GM21825 (cell line): ENCODE data around the gene TBX18.

Experiments used
- ATAC-seq: cut with Tn5 transposase; IDR thresholded peaks from one replicate; pipeline ENCODE4 v1.9.1; 2021; ENCODE audit warnings: mild to moderate bottlenecking, moderate library complexity; ENCODE audit not compliant: unreplicated experiment

The TBX18 gene

DNA sequence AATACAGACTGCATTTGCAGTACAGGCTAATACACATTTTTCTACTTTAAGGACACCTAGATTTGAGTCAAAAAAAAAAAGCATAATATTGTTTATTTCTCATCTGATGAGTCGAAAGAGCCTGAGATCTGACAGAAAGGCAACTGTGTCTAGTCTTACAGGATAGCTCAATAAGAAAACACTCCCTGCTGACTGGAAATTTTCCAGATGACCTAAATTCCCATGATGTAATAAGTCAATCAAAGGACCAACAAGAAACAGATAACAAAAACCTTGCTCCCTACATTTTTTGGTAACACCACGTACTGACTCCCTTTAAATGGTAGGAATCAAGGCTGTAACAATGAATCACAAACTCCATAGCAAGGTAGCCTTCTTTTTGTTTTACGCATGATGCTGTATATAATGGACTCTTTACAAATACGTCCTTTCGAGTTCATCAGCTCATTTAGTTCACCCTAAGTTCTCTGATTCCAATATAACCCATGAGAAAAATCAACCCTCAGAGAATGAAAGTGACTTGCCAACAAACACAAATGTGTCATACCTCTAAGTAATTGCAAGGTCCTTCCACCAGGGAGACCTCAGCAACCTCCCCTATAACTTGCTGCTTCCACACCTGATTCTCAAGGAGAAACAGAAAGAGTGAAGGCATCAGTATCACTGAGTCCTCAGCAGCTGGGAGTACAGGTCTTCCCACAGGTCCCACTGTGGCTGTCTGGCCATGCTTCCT is 12.1 kb downstream of the TBX18 start:
- no peak for ATAC-seq

DNA sequence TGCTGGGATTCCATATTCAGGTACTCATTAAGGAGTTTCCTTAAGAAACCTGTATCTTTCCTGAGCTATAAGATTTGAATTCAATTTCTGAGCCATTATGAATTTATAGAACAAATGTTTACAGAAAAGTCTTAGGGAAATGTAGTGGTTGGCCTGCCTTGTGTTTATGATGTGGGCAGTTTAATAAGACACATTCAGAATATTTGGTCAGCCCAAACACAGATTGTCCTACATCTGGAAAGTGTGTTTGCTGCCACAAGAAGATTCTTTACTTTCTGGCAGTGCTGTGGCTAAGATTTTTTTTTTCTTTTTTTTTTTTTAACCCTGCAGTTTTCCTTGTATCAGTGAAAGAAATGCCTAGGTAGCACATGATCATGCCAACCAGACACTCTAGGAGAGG is 15.2 kb downstream of the TBX18 start:
- ATAC-seq = no peak

DNA sequence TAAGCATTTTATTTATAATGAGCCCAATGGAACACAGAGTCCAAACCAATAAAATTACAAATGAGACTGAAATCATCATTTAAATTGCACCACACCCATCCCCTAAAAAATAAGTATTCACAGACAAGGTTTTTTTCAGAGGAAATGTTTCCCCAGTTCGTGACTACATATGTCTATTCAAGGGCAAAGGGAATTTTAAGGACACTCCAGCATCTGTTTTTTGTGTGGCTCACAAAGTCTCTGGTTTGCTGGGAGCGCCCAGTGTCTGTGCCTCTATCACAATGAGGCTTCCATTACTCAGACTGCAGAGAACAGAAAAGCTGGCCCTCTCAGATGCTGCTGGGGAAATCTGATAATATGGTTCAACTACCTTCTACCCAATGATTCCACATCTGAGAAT is 16.0 kb downstream of the TBX18 start:
- ATAC-seq = no peak

DNA sequence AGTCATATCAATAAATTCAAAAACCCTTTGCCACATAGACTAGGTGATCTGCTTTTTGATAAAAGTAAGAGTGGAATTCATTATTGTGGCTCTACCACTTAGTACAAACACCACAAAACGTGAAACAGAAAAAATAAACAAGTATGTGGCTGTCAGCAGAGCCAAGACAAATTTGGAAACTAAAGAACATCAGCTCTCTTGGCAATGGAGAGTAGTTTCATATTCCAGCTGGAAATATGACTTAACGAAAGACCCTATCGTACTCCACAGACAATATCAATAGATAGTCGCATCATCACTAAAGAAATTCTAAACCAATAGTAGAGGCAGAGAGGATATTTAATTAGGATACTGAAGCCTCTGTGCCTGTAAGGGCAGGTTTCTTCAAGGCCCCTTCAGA is 20.8 kb downstream of the TBX18 start:
- no peak for ATAC-seq

DNA sequence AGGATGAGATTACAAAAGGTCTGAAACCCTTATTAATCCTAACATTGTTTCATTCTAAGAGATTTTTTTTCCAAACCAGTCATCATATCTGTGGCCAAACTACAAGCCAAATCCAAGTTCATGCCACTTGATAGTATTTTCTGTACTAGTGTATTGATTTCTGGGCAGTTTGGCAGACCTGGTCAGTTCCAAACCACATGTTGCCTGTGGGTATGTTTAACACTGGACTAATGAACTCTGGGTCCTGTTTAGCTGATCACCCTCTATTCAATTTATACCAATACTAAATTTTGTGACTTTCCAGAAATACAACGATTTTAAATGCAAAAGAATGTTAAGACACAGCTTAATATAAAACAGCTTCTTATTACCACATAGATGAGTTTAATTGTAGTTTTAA is 24.0 kb downstream of the TBX18 start:
- no peak for ATAC-seq

DNA sequence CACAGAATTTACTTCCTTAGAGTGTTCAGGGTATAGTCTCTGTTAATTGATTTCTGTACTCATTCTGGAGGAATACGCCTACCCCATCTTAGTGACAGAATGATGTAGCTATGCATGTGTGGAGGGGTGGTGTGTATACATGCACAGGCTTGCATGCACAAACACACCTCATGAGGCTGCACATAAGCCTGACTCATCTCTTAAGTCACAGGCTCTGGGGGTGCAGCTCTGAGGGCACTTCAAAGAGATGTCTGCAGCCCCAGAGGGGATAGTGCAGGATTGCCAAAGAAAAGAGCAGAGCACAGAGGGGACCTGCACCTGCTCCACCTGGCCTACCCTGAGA is 24.6 kb downstream of the TBX18 start:
- ATAC-seq = no peak

DNA sequence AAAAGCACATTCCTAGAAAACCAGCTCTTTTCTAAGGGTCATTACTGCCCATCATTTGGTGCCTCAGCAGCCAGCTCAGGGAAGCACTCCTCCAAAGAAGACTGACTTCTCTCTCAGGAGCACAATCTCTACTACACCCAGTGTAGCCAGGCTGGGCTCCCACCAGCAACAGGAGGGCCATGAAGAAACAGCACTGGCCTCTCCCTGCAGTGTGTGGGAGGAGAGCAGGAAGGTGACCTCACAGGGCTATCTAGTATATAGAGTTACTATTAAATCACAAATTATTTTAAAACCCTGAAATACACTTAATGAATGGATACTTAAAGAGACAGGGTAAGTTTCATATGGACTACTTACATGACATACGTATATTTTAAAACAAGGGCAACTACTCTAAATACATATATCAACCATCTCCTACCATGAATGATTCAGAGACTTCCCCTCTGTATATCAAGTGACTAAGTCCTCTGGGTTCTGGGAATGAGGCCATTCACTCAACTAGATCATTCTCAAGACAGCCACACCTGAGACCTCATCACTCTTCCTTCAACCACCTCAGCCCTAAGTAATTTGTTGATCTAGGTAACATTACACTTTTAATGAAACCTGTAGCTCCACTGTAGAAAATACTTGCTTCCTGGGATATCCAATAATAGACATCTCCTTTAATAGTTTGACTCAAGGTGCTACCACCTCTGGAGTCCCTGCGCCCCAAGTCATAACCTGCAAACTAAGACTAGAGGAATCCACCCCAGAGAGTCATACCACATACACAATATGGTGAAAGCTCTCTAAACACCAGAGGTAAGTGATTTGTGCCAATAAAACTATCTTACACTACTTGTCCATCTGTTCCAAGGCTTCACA is 25.2 kb downstream of the TBX18 start:
- no peak for ATAC-seq

DNA sequence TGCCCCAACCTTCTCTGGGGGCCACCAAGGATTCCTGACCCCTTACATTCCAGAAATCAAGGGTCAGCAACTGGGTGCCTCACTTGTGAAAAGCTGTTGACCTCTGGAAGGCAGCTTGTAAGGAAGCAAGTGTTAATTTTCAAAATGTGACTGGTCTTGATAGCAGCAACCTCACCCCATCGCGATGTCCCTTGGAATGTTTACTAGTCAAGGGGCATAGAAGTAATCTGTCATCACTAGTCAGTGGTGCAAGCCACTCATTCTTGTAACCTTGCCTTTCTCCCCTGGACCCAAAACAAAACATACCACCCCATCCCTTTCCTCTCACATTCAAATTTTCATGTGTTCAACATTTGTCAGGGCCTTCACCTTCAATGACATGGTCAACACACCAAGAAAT is 30.5 kb downstream of the TBX18 start:
- no peak for ATAC-seq

DNA sequence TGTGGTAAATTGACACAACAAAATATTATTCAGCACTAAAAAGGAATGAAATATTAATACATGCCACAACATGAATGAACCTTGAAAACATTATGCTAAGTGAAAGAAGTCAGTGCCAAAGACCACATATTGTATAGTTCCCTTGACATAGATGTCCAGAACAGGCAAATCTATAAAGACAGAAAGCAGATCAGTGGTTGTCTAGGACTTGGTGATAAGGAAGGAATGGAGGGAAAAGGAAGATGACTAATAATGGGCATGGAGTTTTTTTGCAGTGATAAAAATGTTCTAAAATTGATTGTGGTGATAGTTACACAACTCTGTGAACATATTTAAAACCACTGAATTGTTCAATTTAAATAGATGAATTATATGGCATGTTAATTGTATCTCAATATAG is 32.5 kb downstream of the TBX18 start:
- ATAC-seq = no peak

DNA sequence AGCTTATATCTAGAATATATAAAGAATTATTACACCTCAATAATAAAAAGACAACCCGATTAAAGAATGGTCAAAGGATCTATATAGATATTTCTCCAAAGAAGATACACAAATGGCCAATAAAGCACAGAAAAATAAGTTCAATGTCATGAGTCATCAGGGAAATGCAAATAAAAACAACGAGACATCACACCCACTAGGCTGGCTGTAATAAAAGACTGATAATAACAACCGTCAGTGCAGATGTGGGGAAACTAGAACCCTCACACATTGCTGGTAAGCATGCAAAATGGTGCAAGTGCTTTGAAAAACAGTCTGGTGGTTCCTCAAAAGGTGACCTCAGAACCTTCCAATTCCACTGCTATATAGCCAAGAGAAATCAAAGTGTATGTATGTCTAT is 33.0 kb downstream of the TBX18 start:
- ATAC-seq = no peak

DNA sequence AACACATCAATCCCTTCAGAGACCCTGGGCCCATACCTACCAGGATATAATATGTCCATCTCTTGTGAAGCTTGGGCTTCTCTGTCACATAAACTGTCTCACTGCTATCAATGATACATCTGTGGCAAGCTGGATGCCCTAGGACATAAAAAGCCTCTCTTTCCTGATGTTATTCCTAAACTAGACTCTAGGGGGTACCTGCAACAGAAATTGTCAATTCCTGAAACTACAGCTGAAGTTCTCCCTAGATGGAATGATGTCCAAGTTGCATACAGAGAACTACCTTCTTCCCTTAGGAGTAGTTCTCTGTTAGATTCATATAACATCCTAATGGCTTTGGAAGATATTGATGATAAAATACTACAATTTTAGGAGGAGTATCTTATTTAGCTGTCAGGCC is 35.8 kb downstream of the TBX18 start:
- no peak for ATAC-seq

DNA sequence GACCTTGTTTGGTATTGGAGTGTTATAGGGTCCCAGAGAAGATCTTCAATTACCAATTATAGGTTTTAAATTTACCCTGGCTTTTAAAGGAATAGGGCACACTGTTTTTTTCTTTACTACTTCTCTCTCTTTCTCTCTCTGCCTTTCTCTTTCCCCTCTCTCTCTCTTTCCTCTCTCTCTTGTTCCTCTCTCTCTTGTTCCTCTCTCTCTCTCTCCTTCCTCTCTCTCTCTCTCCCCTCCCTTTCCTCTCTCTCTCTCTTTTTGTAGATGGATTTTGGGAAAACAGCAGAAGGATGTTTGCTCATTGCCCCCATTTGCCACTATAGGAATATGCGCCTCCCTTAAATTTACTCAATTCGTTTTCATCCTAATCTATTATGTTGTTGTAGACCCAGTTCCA is 45.2 kb downstream of the TBX18 start:
- ATAC-seq = no peak

DNA sequence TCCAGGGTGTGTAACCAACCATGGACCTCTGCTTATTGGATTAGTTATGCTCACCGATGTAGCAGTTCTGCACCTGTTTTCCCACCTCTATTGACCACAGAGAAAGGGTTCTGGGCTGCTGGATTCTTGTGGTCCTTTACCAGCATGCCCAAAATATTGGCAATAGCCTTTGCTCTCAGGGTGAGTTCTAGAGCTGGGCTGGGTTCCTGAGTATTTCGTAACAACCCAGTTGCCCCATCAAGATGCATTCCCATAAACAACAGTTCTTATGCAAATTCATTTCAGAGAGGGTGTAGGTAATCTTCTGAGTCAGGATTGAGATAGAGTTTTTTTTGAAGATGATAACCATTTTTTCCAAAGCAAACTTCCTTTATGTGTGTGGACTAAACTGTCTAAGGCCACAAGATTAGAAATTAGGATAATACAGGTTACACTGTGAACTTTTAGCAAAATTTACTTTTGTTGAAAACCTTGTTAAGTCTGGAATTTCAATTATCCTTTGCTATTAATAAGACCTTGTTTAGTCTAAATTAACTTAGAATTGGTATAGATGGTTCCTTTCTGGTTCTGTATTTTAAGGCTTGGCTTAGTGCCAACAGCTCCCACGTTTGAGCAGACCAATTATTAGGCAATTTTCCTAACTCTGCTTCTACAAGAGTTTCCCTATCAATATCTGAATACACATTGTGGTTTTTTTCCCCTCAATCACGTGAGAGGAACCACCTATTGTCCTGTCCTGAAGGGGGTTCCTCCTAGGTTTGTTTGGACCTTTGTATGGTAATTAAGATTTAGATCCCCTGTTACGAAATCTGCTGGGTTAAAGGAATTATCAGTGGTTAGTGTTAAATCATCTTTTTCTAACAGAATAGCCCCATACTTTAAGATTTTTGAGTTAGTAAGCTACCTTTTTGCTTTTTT is 46.1 kb downstream of the TBX18 start:
- ATAC-seq = no peak

DNA sequence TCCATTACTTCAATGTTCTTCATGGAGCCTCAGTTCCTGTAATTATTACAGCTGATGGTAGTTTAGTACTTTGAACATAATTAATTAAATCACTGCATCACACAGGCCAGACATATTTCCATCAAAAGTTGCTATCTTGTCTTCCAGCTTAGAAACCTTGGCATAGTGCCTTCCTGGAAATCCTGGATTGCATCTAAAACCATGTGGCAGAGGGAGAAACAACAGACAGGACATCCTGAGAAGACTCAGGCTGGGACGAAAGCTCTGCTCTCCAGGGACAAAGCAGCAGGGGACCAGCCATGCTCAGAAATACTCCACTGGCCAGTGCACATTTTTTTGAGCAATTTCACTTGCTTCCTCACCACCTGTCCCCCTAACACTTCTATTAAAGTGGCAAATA is 55.3 kb downstream of the TBX18 start:
- no peak for ATAC-seq

DNA sequence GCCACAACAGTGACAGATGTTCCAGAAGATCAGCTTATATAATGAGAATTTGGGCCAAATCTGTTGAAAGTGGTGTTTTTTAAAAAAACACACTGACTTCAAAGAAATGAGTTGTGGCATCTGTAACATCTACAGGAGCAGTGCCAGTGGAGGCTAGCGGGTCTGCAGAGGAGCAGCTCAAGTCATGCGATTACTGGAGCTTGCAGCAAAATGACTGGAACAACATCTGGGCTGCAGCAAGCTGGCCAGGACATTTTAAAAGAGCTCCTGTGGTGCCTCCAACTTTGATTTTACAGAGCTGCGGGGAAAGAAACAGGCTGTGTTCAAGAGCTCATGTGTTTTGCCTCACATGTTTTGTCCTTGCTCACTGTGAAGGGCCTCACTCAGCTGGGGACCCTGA is 57.2 kb downstream of the TBX18 start:
- ATAC-seq = no peak

DNA sequence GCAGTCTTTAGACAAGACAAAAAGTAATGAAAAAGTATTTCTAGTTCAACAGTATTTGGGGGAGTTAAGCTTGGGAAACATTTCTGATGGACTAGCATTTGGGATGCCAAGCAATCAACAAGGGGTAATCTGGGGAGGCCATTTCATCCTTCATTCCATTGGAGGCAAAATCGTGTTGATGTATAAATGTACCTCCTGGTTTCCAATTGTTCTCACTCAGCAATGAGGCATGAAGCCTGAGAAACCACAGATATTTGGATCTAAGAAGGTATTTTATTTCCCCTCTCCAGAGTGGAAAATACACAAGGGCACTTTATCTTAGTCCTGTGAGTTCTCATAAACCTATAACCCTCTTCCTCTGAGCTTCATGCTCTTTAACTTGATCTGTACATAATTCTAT is 68.2 kb downstream of the TBX18 start:
- ATAC-seq = no peak

DNA sequence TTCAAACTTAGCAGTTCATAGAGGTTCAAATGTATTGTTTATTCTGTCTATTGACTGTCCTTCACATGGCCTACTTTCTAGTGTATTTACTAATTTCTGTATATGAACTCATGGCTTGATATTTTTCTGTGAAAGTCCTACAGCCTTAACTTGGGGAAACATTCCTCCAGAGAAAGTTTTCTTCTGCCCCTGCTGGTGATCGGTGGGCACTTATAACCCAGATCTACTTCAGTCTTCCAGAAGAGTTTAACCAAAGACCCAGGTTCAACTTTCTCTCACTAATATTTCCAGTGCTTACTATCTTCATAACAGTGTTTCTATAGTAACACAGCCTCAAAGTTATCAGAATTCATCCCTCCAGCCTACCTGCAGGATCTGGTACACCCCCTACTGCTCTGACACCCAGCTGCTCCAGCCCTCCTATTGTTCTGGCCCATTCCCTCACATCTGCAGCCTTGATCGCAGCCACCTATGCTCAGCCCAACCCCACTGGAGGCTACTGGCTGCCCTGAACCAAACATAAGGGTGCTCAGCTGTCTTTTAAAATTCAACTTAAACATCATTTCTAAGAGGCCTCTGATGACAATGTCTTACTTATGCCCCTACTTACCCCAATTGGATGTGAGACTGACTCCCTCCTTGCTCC is 72.3 kb downstream of the TBX18 start:
- no peak for ATAC-seq

DNA sequence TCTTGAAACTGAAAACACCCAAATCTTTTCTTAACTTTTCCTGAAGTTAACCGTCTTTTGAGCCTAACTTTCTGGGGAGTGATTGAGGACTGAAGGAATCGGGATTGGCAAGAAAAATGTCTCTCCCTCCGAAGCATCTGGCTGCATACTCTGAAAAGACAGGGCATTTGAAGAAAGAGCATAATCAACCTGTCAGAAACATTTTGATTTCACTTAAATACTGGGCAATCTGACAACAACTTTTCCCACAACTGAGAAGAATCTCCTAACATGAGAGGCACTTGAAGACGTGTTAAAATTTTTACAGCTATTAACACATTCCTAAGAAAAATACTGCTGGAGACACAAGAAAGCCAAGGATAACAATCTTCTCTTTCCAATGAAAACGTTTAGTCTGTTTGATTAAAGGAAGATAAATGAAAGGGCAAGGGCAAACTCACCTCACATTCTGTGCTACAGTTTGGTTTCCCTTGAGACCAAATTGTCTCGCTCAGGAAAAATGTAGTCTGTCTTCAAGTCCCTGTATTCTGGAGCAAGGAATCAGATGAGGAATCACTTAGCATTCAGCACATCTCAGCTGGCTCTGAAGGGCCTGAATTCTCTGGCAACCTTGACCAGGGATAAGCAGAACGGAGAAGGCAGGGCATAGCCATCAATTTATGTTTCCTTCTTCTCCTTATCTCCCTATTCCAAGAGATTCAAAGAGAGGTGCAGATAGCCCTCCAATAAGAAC is 76.1 kb downstream of the TBX18 start:
- no peak for ATAC-seq

DNA sequence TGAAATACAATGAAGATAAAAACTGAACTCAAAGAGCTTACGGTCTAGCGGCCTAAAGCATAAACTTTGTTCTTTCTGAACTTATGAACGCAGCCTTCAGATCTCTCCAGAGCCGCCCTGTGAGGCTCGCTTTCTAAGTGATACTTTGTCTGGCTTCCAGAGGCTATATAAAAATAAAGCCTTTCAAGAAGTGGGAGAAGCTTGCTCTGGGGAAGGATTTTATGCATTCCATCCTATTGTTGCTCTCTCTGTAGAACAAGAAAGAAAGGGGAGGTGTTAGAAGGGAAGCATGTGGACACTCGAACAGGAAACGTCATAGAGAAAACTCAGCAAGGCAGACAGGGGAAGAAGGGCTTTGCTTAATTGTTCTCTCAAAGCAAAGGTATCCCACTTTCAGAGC is 77.0 kb downstream of the TBX18 start:
- ATAC-seq = no peak

DNA sequence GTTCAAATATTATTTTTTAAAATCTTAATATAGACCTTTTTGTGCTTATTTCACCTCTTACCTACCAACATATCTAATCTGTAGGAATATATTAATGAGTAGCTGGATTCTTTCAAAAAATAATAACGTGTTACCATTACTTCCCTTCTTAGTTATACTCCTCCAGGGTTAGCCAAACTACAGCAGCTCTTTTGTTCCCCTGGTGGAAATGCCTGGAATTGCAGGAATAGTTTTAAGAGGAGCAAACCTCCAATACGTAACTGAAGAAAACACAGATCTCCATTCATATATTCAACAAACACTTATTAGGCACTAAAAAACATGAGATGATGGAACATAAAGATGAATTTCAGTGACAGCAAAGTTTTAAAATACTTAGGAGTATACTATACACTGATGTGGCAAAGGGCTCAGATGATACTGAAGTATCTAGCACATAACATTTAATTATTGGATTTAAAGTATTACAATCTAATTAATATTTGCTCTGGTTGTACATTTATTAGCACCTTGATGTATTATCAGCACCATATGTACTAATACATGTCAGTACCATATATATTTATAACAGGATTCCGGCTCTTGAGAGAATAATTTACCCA is 78.3 kb downstream of the TBX18 start:
- ATAC-seq = no peak
